Stimulated activated CD4-positive, alpha-beta T cell treated with anti-CD3 and anti-CD28 coated beads, Interleukin-15, amount 100 ng/mL, for 24 hours (primary cell): ENCODE results near the gene ADAM8.
"Not testable (repeated sequence)": the region's sequence is repeated elsewhere in the genome, so short reads cannot be mapped to it uniquely, and the experiment has no call there.

ENCODE experiments used
- DNase-seq: peaks from one replicate; pipeline ENCODE4 v3.0.0-alpha.2; 2020

ADAM8 gene

GRCh38 chr10:133276435-133277201, at the start of gene ADAM8:
Gene ADAM8 (minus strand): TSS chr10:133276868. CDS start chr10:133276817, 51 bp downstream.
- DNase-seq: peak; percentile 87

GRCh38 chr10:133326223-133326551, 49.5 kb upstream of the ADAM8 start:
- DNase-seq: no peak

- DNase-seq: no peak
Observed at GRCh38 chr10:133325440-133326222, 49.0 kb upstream of the ADAM8 start.

GRCh38 chr10:133324857-133325260, 48.2 kb upstream of the ADAM8 start:
- no peak for DNase-seq

GRCh38 chr10:133324198-133324792, 47.6 kb upstream of the ADAM8 start:
- peak; percentile 78 for DNase-seq

- DNase-seq: not testable (repeated sequence)
Observed at GRCh38 chr10:133322064-133322709, 45.5 kb upstream of the ADAM8 start.

- not testable (repeated sequence) for DNase-seq
Observed at GRCh38 chr10:133320852-133321422, 44.3 kb upstream of the ADAM8 start.

- DNase-seq: peak; percentile 80
Observed at GRCh38 chr10:133318494-133319127, 41.9 kb upstream of the ADAM8 start.

GRCh38 chr10:133316732-133317131, 40.1 kb upstream of the ADAM8 start:
- DNase-seq: no peak

GRCh38 chr10:133316266-133316665, 39.6 kb upstream of the ADAM8 start:
- no peak for DNase-seq

- DNase-seq: no peak
Observed at GRCh38 chr10:133315847-133316246, 39.2 kb upstream of the ADAM8 start.

- DNase-seq: no peak
Observed at GRCh38 chr10:133314911-133315310, 38.2 kb upstream of the ADAM8 start.

GRCh38 chr10:133313192-133313591, 36.5 kb upstream of the ADAM8 start:
- no peak for DNase-seq

GRCh38 chr10:133312769-133313145, 36.1 kb upstream of the ADAM8 start:
- no peak for DNase-seq

- no peak for DNase-seq
Observed at GRCh38 chr10:133312016-133312768, 35.5 kb upstream of the ADAM8 start.

GRCh38 chr10:133311570-133311969, 34.9 kb upstream of the ADAM8 start:
- DNase-seq: no peak

- DNase-seq: no peak
Observed at GRCh38 chr10:133310789-133311188, 34.1 kb upstream of the ADAM8 start.

- no peak for DNase-seq
Observed at GRCh38 chr10:133310399-133310755, 33.7 kb upstream of the ADAM8 start.

GRCh38 chr10:133309720-133310398, 33.2 kb upstream of the ADAM8 start:
- no peak for DNase-seq

GRCh38 chr10:133309100-133309719, 32.5 kb upstream of the ADAM8 start:
- DNase-seq: peak; percentile 91
